Omental fat pad (tissue), 4 donors: ENCODE results near the gene CLRN2. TPM values are rescaled to one million over a fixed set of nuclear protein-coding genes. Genes with fewer than 3 reads are reported as not detected.

ENCODE experiments used
- ATAC-seq: fragments of 150-250 bp; one replicate; pipeline ENCODE4 v1.9.1; 2016; ENCODE audit warnings: mild to moderate bottlenecking, moderate library complexity; ENCODE audit not compliant: low FRiP score
- DNase-seq: peaks from one replicate; pipeline ENCODE4 v3.0.0-alpha.2; 2019; ENCODE audit warnings: low spot score
- total RNA-seq, 4 donors: library from RNA; depleted of rRNA; stranded (reverse); fragments of >200 nt; gene quantifications; one replicate each; pipeline ENCODE4 v1.1.0, GENCODE V29; 2016
- TF ChIP-seq, protein P1 (sequence below), 3 donors: fragments of 450-650 bp; IDR thresholded peaks; one replicate each; pipeline ENCODE4 v1.5.1; 2016 to 2017; ENCODE audit warnings: antibody characterized with exemption in 3 of 3, mild to moderate bottlenecking in 3 of 3, moderate library complexity in 2 of 3

The CLRN2 gene
- total RNA-seq, 4 donors from 2014 or later: not detected

DNA sequence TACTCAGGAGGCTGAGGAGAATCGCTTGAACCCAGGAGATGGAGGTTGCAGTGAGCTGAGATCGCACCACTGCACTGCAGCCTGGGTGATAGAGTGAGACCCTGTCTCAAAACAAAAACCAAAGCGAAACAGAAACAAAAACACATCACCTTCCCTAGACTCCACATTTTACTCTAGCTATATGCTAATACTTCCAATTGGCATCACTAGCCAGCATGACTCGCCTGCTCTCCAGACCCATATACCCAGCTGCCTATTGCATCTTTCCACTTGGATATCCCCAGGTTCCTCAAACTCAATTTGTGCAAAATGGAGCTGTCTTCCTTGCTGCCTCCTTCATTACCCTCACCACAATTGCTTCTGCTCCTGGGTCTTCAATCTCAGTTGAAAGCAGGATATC, 39.6 kb downstream of the CLRN2 start:
- ATAC-seq (no peak), DNase-seq (no peak)
- TF ChIP-seq, protein P1, sequence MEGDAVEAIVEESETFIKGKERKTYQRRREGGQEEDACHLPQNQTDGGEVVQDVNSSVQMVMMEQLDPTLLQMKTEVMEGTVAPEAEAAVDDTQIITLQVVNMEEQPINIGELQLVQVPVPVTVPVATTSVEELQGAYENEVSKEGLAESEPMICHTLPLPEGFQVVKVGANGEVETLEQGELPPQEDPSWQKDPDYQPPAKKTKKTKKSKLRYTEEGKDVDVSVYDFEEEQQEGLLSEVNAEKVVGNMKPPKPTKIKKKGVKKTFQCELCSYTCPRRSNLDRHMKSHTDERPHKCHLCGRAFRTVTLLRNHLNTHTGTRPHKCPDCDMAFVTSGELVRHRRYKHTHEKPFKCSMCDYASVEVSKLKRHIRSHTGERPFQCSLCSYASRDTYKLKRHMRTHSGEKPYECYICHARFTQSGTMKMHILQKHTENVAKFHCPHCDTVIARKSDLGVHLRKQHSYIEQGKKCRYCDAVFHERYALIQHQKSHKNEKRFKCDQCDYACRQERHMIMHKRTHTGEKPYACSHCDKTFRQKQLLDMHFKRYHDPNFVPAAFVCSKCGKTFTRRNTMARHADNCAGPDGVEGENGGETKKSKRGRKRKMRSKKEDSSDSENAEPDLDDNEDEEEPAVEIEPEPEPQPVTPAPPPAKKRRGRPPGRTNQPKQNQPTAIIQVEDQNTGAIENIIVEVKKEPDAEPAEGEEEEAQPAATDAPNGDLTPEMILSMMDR (IDR thresholded peaks at IDR 0.05): no peak

- no peak for ATAC-seq
- DNase-seq: no peak
- TF ChIP-seq, protein P1 (IDR thresholded peaks at IDR 0.05): no peak
These were observed 41.5 kb downstream of the CLRN2 start for GRCh38 chr4:17556498-17556897.

GRCh38 chr4:17557880-17558279, 42.9 kb downstream of the CLRN2 start:
- no peak for ATAC-seq
- TF ChIP-seq, protein P1 (IDR thresholded peaks at IDR 0.05): no peak
- no peak for DNase-seq

DNA sequence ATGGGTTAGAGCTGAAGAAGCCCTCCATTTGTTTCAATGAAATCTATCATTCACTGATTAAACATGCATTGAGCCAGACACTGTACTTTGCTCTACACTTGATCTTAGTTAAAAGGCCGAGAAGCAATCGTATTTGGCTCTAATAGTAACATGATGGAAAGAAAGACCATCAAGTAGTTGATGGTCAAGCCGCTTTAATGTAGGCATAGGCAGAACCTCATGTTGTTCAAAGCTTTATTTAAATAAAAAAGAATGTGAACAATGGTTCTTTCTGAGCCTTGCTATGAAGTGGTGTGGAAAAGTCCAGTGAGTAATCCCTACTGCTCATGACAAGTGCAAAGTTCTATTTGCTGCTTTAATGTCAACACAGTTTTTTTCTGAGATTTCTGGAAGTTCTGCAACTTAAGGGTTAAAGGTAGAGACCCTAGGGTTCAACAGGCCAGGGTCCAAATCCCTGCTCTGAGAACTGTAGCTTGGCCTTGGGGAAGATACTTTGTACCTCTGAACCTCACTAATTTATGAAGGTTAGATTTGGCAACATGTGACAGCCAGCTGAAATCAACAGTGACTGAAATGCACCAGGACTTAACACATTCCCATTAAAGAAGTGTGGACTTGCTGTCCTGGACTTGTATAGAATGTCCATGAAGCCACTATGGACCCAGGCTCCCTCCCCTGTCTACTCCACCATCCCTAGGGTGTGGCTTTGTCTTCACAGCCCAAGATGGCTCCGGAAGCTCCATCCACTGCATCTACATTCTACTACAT, 44.2 kb downstream of the CLRN2 start:
- ATAC-seq (no peak), DNase-seq (no peak)
- TF ChIP-seq, protein P1 (IDR thresholded peaks at IDR 0.05): no peak

DNA sequence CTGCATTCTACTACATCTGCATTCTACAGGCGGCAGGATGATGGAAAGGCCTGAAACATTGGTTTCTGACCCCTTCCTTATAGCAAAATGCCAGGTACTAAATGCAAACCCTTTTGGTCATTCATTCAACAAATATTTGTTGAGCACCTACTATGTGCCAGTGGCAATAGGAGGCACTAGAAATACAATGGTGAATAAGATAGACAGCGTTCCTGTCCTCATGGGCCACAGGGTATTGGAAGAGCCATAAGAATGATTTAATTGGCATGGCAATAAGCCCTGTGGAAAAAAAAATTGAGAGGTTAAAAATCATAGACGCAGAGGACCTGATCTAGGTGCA, 44.7 kb downstream of the CLRN2 start:
- TF ChIP-seq, protein P1 (IDR thresholded peaks at IDR 0.05): no peak
- no peak for DNase-seq
- no peak for ATAC-seq

DNA sequence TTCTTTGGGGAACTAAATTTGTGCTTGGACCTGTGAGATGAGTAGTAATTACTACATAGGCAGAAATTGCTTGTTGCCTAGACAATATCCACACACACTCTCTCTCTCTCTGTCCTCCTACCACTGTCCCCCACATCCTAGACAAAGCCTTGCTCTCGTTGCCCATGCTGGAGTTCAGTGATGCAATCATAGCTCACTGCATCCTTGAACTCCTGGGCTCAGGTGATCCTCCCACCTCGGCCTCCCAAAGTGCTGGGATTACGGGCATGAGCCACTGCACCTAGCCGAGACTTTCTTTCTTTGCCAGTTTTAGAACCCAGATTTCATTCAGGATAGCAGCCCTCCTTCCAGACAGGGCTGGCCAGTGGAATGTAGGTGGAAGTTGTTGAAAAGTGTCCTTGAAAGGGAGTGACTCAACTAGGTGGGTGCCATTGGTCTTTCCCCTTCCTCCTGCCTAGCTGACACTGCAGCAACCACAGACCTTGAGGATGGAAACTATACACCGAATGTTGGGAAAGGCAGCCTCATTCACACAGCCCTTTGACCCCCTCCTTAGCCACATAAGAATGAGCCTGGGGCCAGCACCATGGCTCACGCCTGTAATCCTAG, 45.2 kb downstream of the CLRN2 start:
- no peak for DNase-seq
- ATAC-seq: no peak
- TF ChIP-seq, protein P1 (IDR thresholded peaks at IDR 0.05): no peak
